GM12892 (cell line): ENCODE measurements around the gene CTSL.

Experiments
- DNase-seq: peaks from one replicate; pipeline ENCODE4 v3.0.0; 2011; ENCODE audit not compliant: insufficient read length
- FAIRE-seq: peaks from 2 replicates; lab custom pipeline; 2011; peaks lifted over from hg19 to GRCh38; lab: Jason Lieb, UNC
- POLR2A ChIP-seq: IDR thresholded peaks from 2 replicates; pipeline ENCODE4 v1.6.1; 2011; ENCODE audit warnings: low read depth, low read length, control low read depth
- POLR2AphosphoS5 ChIP-seq: IDR thresholded peaks from 2 replicates; pipeline ENCODE4 v1.6.1; 2011; ENCODE audit warnings: low read depth, low read length, control low read depth
- TAF1 ChIP-seq: IDR thresholded peaks from 2 replicates; pipeline ENCODE4 v1.6.1; 2011; ENCODE audit warnings: low read depth, mild to moderate bottlenecking, control low read depth, low read length, borderline replicate concordance

The CTSL gene

GRCh38 chr9:87702921-87703320 lies 23.0 kb upstream of the CTSL start:
- FAIRE-seq (no peak), DNase-seq (no peak)
- TF ChIP-seq POLR2A (no peak), POLR2AphosphoS5 (no peak), TAF1 (no peak)

GRCh38 chr9:87703636-87704276 lies 22.2 kb upstream of the CTSL start:
- DNase-seq (no peak), FAIRE-seq (no peak)
- TF ChIP-seq TAF1 (no peak), POLR2A (no peak), POLR2AphosphoS5 (no peak)

- FAIRE-seq (no peak), DNase-seq (no peak)
- TF ChIP-seq TAF1 (no peak), POLR2AphosphoS5 (no peak), POLR2A (no peak)
These were observed 21.6 kb upstream of the CTSL start for GRCh38 chr9:87704342-87704741.

GRCh38 chr9:87706066-87706739 lies 19.7 kb upstream of the CTSL start:
- FAIRE-seq (no peak), DNase-seq (no peak)
- TF ChIP-seq POLR2A, result no peak
- no peak for TF ChIP-seq POLR2AphosphoS5
- no peak for TF ChIP-seq TAF1

- DNase-seq, result no peak
- no peak for FAIRE-seq
- TF ChIP-seq TAF1, result no peak
- no peak for TF ChIP-seq POLR2A
- no peak for TF ChIP-seq POLR2AphosphoS5
These were observed 18.0 kb upstream of the CTSL start for GRCh38 chr9:87707805-87708506.

- FAIRE-seq (no peak), DNase-seq (no peak)
- no peak for TF ChIP-seq POLR2A
- no peak for TF ChIP-seq TAF1
- no peak for TF ChIP-seq POLR2AphosphoS5
These were observed 17.4 kb upstream of the CTSL start for GRCh38 chr9:87708546-87708945.

- DNase-seq, result no peak
- no peak for FAIRE-seq
- no peak for TF ChIP-seq POLR2A
- TF ChIP-seq TAF1, result no peak
- no peak for TF ChIP-seq POLR2AphosphoS5
These were observed 16.8 kb upstream of the CTSL start for GRCh38 chr9:87708986-87709728.

- FAIRE-seq, result no peak
- no peak for TF ChIP-seq POLR2A
- no peak for TF ChIP-seq TAF1
- no peak for TF ChIP-seq POLR2AphosphoS5
- no peak for DNase-seq
These were observed 15.5 kb upstream of the CTSL start for GRCh38 chr9:87710443-87710842.

- no peak for DNase-seq
- TF ChIP-seq POLR2A (no peak), POLR2AphosphoS5 (no peak), TAF1 (no peak)
- FAIRE-seq, result no peak
These were observed 13.8 kb upstream of the CTSL start for GRCh38 chr9:87711857-87712800.

GRCh38 chr9:87712801-87713277 lies 13.1 kb upstream of the CTSL start:
- FAIRE-seq (no peak), DNase-seq (no peak)
- TF ChIP-seq POLR2A (no peak), TAF1 (no peak), POLR2AphosphoS5 (no peak)
